Neural cell (in vitro differentiated cells): ENCODE measurements around the gene SBNO2. TPM values are rescaled to one million over a fixed set of nuclear protein-coding genes. Genes with fewer than 3 reads are reported as not detected.
"Not testable (repeated sequence)": the region's sequence is repeated elsewhere in the genome, so short reads cannot be mapped to it uniquely, and the experiment has no call there.

Experiments used
- H2AFZ ChIP-seq: fragments of 200-600, 300-800 bp; sonication (generic), shearing (Covaris generic); 2 replicates; pipeline ENCODE4 v1.6.0; 2014; ENCODE audit warnings: low read depth, mild to moderate bottlenecking, antibody characterized with exemption, low read length, moderate library complexity
- H3F3A ChIP-seq: fragments of 200-600 bp; shearing (Covaris generic); 2 replicates; pipeline ENCODE4 v1.6.1; 2016; ENCODE audit warnings: mild to moderate bottlenecking, moderate library complexity, mixed read lengths, antibody characterized with exemption, low read length; ENCODE audit not compliant: insufficient read depth, poor library complexity, severe bottlenecking
- H3K27ac ChIP-seq: fragments of 200-600, 300-800 bp; sonication (generic), shearing (Covaris generic); 2 replicates; pipeline ENCODE4 v1.5.1; 2014; ENCODE audit warnings: mild to moderate bottlenecking, low read length, moderate library complexity
- H3K27me3 ChIP-seq: fragments of 300-800, 200-600 bp; sonication (generic), shearing (Covaris generic); 2 replicates; pipeline ENCODE4 v1.6.0; 2014; ENCODE audit warnings: mild to moderate bottlenecking, low read depth, low read length, moderate library complexity; ENCODE audit not compliant: insufficient read depth
- H3K36me3 ChIP-seq: fragments of 300-800, 200-600 bp; sonication (generic), shearing (Covaris generic); 2 replicates; pipeline ENCODE4 v1.5.1; 2014; ENCODE audit warnings: mild to moderate bottlenecking, antibody characterized with exemption, low read length, moderate library complexity; ENCODE audit not compliant: insufficient read depth
- H3K4me2 ChIP-seq: fragments of 300-800, 200-600 bp; sonication (generic), shearing (Covaris generic); 2 replicates; pipeline ENCODE4 v1.6.0; 2014; ENCODE audit warnings: mild to moderate bottlenecking, low read length
- H3K4me3 ChIP-seq: fragments of 300-800, 200-600 bp; sonication (generic), shearing (Covaris generic); 2 replicates; pipeline ENCODE4 v1.5.1; 2014; ENCODE audit warnings: mild to moderate bottlenecking, low read length, moderate library complexity
- H3K79me2 ChIP-seq: fragments of 200-600 bp; shearing (Covaris generic); replicated peaks from 2 replicates; pipeline ENCODE4 v1.6.0; 2014; ENCODE audit warnings: mild to moderate bottlenecking, low read length, moderate library complexity; ENCODE audit not compliant: insufficient read depth
- H3K9ac ChIP-seq: fragments of 300-800, 200-600 bp; sonication (generic), shearing (Covaris generic); 2 replicates; pipeline ENCODE4 v1.6.1; 2016; ENCODE audit warnings: mild to moderate bottlenecking, low read length, mixed read lengths
- H3K9me2 ChIP-seq: fragments of 200-600 bp; shearing (Covaris generic); 2 replicates; pipeline ENCODE4 v1.6.1; 2016; ENCODE audit warnings: mild to moderate bottlenecking, low read length, mixed read lengths; ENCODE audit not compliant: insufficient read depth
- H3K9me3 ChIP-seq: fragments of 200-600, 300-800 bp; sonication (generic), shearing (Covaris generic); 2 replicates; pipeline ENCODE4 v1.6.1; 2016; ENCODE audit warnings: mild to moderate bottlenecking, mixed run types, low read length, moderate library complexity, mixed read lengths
- H4K20me1 ChIP-seq: fragments of 200-600 bp; shearing (Covaris generic); 2 replicates; pipeline ENCODE4 v1.6.1; 2016; ENCODE audit warnings: mild to moderate bottlenecking, mixed run types; ENCODE audit not compliant: insufficient read depth
- EP300 ChIP-seq: fragments of 450-650 bp; conservative IDR thresholded peaks from 2 replicates; pipeline ENCODE4 v1.6.1; 2014; ENCODE audit warnings: antibody characterized with exemption, mild to moderate bottlenecking, moderate library complexity; ENCODE audit not compliant: poor library complexity, severe bottlenecking
- EZH2 ChIP-seq: fragments of 200-600, 300-800 bp; shearing (Covaris generic), sonication (generic); IDR thresholded peaks from 2 replicates; pipeline ENCODE4 v1.6.1; 2014; ENCODE audit warnings: antibody characterized with exemption, low read length, borderline replicate concordance, mild to moderate bottlenecking; ENCODE audit not compliant: insufficient read depth, poor library complexity, severe bottlenecking
- MXI1 ChIP-seq: fragments of 450-650 bp; conservative IDR thresholded peaks from 2 replicates; pipeline ENCODE4 v1.6.1; 2014; ENCODE audit warnings: antibody characterized with exemption, mild to moderate bottlenecking; ENCODE audit not compliant: poor library complexity, severe bottlenecking
- POLR2AphosphoS5 ChIP-seq: IDR thresholded peaks from 2 replicates; pipeline ENCODE4 v1.6.1; 2012
- RAD21 ChIP-seq: fragments of 450-650 bp; conservative IDR thresholded peaks from 2 replicates; pipeline ENCODE4 v1.6.1; 2014; ENCODE audit warnings: antibody characterized with exemption, mild to moderate bottlenecking, moderate library complexity
- SMC3 ChIP-seq: fragments of 450-650 bp; conservative IDR thresholded peaks from 2 replicates; pipeline ENCODE4 v1.6.1; 2014; ENCODE audit warnings: antibody characterized with exemption, mild to moderate bottlenecking, moderate library complexity; ENCODE audit not compliant: poor library complexity
- TAF1 ChIP-seq: IDR thresholded peaks from 2 replicates; pipeline ENCODE4 v1.6.1; 2012; ENCODE audit warnings: low read depth
- polyA plus RNA-seq: library from polyadenylated mRNA; depleted of rRNA; stranded (reverse); fragments of >200 nt; gene quantifications from 2 replicates; pipeline ENCODE4 v1.2.3, GENCODE V29; 2014
- TF ChIP-seq, protein P1 (sequence below): fragments of 450-650 bp; IDR thresholded peaks from 2 replicates; pipeline ENCODE4 v1.5.1; 2014; ENCODE audit warnings: antibody characterized with exemption, mild to moderate bottlenecking, moderate library complexity; ENCODE audit not compliant: poor library complexity, severe bottlenecking
- TF ChIP-seq, protein P2 (sequence below): IDR thresholded peaks from 2 replicates; pipeline ENCODE4 v1.6.1; 2012; ENCODE audit warnings: borderline replicate concordance

The SBNO2 gene
- polyA plus RNA-seq, 1 donor from 2014 or later = 4.8 TPM

DNA sequence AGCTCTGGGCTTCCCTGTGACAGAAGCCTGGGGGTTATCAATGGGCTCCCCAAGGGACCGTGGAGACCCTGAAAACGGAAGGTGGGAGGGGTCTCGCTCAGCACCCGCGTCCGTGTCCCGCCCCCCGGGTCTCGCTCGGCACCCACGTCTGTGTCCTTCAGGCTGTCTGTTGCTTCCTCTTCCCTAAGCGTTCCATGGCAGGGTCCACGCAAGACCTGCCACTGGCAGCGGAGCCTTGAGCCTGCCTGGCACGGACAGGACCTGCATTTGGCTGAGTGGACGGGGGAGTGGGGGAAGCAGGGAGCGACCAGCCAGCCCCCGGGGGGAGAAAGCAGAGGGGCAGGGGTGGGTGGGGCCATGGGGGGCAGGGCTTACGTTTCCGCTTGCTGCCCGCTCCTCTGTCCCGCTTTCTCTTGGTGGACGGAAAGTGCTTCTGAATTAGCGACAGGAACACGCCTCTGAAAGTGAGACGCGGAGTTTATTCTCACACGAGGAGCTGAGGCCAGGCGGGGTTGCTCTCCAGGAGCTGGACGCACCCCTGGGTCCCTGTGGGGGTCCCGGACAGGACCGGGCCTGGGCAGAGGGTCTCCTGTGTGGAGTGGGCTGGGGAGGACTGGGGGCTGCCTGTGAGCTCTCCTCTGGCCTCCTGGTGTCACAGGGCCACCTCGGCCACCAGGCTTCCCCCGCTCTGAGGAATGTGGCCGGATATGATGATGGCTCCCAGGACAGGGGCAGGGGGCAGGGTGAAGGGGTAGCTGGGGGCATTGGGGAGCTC, 58.2 kb downstream of the SBNO2 start:
- Histone ChIP-seq H3K4me3 (no peak overlapping the region), H3K36me3 (no peaks in the 10 kb centered on the region), H4K20me1 (no peaks in the 10 kb centered on the region), H3K9me2 (no peaks in the 10 kb centered on the region), H3K27ac (no peak overlapping the region), H3K9ac (no peak overlapping the region), H3F3A (no peaks in the 10 kb centered on the region), H3K9me3 (no peaks in the 10 kb centered on the region), H3K79me2 (no peaks in the 10 kb centered on the region), H2AFZ (no peak overlapping the region), H3K27me3 (no peaks in the 10 kb centered on the region), H3K4me2 (no peak overlapping the region)
- TF ChIP-seq POLR2AphosphoS5 (no peak), RAD21 (no peak)

GRCh38 chr19:1114728-1115127, 59.3 kb downstream of the SBNO2 start:
- not testable (repeated sequence) for H3K27me3 ChIP-seq, H4K20me1 ChIP-seq, H3K79me2 ChIP-seq, H3K4me2 ChIP-seq, H3K4me3 ChIP-seq, H3K9me3 ChIP-seq, H3K36me3 ChIP-seq, H2AFZ ChIP-seq, H3F3A ChIP-seq, H3K27ac ChIP-seq, H3K9ac ChIP-seq, H3K9me2 ChIP-seq

DNA sequence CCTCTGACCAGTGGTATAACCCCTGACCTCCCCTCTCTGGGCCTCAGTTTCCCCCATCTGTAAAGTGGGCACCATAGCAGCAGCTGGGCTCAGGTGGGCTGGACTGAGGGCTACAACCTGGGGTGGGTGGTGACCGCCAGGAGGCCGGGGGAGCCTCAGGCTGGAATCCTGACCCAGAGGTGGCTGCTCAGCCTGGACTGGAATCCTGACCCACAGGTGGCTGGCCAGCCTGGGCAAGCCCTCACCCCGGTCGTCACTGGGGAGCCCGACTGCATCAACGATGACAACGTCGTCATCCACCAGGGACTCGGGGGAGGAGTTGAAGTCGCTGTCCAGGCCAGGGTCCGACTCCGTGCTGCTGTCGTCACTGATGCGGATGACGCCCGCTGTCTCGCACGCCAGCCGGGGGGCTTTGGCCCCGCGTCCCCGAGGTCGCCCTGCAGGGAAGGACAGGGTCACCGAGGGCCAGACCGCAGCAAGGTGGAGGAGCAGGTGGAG, 60.0 kb downstream of the SBNO2 start:
- no peaks in the 10 kb centered on the region for H3F3A ChIP-seq
- H4K20me1 ChIP-seq = no peaks in the 10 kb centered on the region
- no peak overlapping the region for H3K9ac ChIP-seq
- no peaks in the 10 kb centered on the region for H3K9me2 ChIP-seq
- no peak overlapping the region for H3K27ac ChIP-seq
- no peaks in the 10 kb centered on the region for H3K27me3 ChIP-seq
- H3K4me2 ChIP-seq = no peak overlapping the region
- H3K9me3 ChIP-seq = no peaks in the 10 kb centered on the region
- H3K79me2 ChIP-seq = no peaks in the 10 kb centered on the region
- no peak overlapping the region for H3K4me3 ChIP-seq
- H3K36me3 ChIP-seq = no peaks in the 10 kb centered on the region
- TF ChIP-seq TAF1 (no peak), RAD21 (no peak), MXI1 (no peak), SMC3 (no peak), EP300 (no peak), POLR2AphosphoS5 (no peak), EZH2 (no peak)
- TF ChIP-seq, protein P1, sequence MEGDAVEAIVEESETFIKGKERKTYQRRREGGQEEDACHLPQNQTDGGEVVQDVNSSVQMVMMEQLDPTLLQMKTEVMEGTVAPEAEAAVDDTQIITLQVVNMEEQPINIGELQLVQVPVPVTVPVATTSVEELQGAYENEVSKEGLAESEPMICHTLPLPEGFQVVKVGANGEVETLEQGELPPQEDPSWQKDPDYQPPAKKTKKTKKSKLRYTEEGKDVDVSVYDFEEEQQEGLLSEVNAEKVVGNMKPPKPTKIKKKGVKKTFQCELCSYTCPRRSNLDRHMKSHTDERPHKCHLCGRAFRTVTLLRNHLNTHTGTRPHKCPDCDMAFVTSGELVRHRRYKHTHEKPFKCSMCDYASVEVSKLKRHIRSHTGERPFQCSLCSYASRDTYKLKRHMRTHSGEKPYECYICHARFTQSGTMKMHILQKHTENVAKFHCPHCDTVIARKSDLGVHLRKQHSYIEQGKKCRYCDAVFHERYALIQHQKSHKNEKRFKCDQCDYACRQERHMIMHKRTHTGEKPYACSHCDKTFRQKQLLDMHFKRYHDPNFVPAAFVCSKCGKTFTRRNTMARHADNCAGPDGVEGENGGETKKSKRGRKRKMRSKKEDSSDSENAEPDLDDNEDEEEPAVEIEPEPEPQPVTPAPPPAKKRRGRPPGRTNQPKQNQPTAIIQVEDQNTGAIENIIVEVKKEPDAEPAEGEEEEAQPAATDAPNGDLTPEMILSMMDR = no peak
- TF ChIP-seq, protein P2, sequence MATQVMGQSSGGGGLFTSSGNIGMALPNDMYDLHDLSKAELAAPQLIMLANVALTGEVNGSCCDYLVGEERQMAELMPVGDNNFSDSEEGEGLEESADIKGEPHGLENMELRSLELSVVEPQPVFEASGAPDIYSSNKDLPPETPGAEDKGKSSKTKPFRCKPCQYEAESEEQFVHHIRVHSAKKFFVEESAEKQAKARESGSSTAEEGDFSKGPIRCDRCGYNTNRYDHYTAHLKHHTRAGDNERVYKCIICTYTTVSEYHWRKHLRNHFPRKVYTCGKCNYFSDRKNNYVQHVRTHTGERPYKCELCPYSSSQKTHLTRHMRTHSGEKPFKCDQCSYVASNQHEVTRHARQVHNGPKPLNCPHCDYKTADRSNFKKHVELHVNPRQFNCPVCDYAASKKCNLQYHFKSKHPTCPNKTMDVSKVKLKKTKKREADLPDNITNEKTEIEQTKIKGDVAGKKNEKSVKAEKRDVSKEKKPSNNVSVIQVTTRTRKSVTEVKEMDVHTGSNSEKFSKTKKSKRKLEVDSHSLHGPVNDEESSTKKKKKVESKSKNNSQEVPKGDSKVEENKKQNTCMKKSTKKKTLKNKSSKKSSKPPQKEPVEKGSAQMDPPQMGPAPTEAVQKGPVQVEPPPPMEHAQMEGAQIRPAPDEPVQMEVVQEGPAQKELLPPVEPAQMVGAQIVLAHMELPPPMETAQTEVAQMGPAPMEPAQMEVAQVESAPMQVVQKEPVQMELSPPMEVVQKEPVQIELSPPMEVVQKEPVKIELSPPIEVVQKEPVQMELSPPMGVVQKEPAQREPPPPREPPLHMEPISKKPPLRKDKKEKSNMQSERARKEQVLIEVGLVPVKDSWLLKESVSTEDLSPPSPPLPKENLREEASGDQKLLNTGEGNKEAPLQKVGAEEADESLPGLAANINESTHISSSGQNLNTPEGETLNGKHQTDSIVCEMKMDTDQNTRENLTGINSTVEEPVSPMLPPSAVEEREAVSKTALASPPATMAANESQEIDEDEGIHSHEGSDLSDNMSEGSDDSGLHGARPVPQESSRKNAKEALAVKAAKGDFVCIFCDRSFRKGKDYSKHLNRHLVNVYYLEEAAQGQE = no peak
- no peak overlapping the region for H2AFZ ChIP-seq
